Thoracic aorta (tissue), 2 donors: Measurements from ENCODE around the gene EMP3. TPM values are rescaled to one million over a fixed set of nuclear protein-coding genes. Genes with fewer than 3 reads are reported as not detected.

Source experiments
- ATAC-seq: fragments of 150-250 bp; one replicate; pipeline ENCODE4 v1.8.0; 2017; ENCODE audit warnings: low read depth; ENCODE audit not compliant: insufficient number of reproducible peaks, low FRiP score
- DNase-seq: peaks from one replicate; pipeline ENCODE4 v3.0.0-alpha.2; 2020; ENCODE audit warnings: low spot score
- H3K27ac ChIP-seq, 2 donors: fragments of 200-600 bp; sonication (generic); 1 replicate in 1 of 2; 2 replicates in 1 of 2; pipeline ENCODE4 v1.5.1; 2016; ENCODE audit warnings: mild to moderate bottlenecking in 2 of 2, moderate library complexity in 2 of 2
- H3K27me3 ChIP-seq: fragments of 200-600 bp; sonication (generic); replicated peaks from 2 replicates; pipeline ENCODE4 v1.6.0; 2016; ENCODE audit warnings: mild to moderate bottlenecking; ENCODE audit not compliant: insufficient read depth
- H3K36me3 ChIP-seq: fragments of 200-600 bp; sonication (generic); one replicate; pipeline ENCODE4 v1.5.1; 2016
- H3K4me1 ChIP-seq, 2 donors: fragments of 200-600 bp; sonication (generic); 1 replicate in 1 of 2; 2 replicates in 1 of 2; pipeline versions ENCODE4 v1.5.1 to v1.6.0; 2016; ENCODE audit warnings: low read depth in 2 of 2, mild to moderate bottlenecking in 1 of 2; ENCODE audit not compliant: control insufficient read depth in 1 of 2
- H3K4me3 ChIP-seq: fragments of 200-600 bp; sonication (generic); 2 replicates; pipeline ENCODE4 v1.5.1; 2016; ENCODE audit warnings: mild to moderate bottlenecking
- H3K9me3 ChIP-seq: fragments of 200-600 bp; sonication (generic); 2 replicates; pipeline ENCODE4 v1.5.1; 2016
- total RNA-seq, 2 donors: library from RNA; depleted of rRNA; stranded (reverse); fragments of >200 nt; gene quantifications; one replicate each; pipeline versions ENCODE4 v1.1.0 to v1.2.3, GENCODE V29; 2016
- TF ChIP-seq, protein P1 (sequence below): fragments of 200-600 bp; sonication (generic); IDR thresholded peaks from one replicate; pipeline ENCODE4 v1.5.1; 2019; ENCODE audit warnings: antibody characterized with exemption

The EMP3 gene
- total RNA-seq, 2 donors from 2014 or later = 61.7 to 95.7 TPM

DNA sequence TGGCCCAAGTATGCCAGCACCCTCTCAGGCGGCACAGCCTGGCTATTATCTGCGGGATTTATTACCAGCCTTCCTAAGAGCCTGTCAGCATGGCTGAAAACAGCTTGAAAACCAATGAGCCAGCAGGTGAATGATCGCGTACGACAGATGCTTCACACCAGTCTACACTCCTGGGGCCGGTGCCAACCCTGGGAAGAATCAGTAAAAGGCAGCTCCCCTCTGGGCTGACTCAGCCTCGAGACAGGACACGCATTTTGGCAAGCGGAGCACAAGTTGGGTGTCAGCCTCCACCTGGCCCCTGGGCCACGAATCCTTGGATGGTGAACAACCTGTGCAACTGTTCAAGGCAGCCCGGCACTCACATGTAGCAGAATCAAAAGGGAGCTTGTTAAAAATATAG lies 15.6 kb downstream of the EMP3 start:
- DNase-seq (no peak), ATAC-seq (no peak)
- Histone ChIP-seq H3K4me1 (no peaks in the 10 kb centered on the region), H3K9me3 (no peaks in the 10 kb centered on the region), H3K4me3 (no peak overlapping the region), H3K36me3 (no peaks in the 10 kb centered on the region), H3K27me3 (no peaks in the 10 kb centered on the region), H3K27ac (no peak overlapping the region)
- TF ChIP-seq, protein P1, sequence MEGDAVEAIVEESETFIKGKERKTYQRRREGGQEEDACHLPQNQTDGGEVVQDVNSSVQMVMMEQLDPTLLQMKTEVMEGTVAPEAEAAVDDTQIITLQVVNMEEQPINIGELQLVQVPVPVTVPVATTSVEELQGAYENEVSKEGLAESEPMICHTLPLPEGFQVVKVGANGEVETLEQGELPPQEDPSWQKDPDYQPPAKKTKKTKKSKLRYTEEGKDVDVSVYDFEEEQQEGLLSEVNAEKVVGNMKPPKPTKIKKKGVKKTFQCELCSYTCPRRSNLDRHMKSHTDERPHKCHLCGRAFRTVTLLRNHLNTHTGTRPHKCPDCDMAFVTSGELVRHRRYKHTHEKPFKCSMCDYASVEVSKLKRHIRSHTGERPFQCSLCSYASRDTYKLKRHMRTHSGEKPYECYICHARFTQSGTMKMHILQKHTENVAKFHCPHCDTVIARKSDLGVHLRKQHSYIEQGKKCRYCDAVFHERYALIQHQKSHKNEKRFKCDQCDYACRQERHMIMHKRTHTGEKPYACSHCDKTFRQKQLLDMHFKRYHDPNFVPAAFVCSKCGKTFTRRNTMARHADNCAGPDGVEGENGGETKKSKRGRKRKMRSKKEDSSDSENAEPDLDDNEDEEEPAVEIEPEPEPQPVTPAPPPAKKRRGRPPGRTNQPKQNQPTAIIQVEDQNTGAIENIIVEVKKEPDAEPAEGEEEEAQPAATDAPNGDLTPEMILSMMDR = no peak

DNA sequence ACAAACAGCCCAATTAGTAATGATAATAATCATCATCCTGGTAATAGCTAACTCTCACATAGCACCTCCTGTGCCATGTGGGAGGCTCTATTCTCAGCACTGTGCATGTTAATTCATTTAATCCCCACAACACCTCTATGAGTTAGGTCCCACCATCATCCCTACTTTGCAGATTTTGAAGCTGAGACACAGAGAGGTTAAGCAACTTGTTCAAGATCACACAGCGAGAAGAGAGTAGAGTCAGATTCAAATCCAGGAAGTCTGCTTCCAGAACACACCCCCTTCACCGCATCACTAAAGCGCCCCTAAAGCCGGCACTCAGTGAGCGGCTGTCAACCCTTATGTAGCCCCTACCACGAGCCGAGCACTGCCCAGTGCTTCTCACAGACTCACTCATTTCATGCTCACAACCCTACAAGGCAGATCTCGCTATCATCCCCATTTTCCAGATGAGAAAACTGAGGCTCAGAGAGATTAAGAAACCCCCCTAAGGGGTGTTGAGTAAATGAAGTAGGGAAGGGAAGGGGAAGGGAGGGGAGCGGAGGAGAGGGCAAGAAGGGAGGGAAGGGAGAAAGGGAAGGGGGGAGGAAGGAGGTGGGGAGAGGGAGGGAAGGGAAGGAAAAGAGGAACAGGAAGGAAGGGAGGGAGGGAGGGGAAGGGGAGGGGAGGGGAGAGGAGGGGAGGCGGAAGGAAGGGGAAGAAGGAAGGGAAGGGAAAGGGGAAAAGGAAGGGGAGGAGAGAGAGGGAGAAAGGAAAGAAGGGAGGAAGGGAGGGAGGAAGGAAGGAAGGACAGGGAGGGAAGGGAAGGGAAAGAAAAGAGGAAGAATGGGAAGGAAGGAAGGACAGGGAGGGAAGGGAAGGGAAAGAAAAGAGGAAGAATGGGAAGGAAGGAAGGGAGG lies 16.4 kb downstream of the EMP3 start:
- no peaks in the 10 kb centered on the region for H3K36me3 ChIP-seq
- H3K27me3 ChIP-seq = no peaks in the 10 kb centered on the region
- no peaks in the 10 kb centered on the region for H3K4me1 ChIP-seq
- H3K4me3 ChIP-seq = no peak overlapping the region
- H3K27ac ChIP-seq = no peak overlapping the region
- DNase-seq (no peak), ATAC-seq (no peak)
- TF ChIP-seq, protein P1 = no peak
- no peaks in the 10 kb centered on the region for H3K9me3 ChIP-seq

DNA sequence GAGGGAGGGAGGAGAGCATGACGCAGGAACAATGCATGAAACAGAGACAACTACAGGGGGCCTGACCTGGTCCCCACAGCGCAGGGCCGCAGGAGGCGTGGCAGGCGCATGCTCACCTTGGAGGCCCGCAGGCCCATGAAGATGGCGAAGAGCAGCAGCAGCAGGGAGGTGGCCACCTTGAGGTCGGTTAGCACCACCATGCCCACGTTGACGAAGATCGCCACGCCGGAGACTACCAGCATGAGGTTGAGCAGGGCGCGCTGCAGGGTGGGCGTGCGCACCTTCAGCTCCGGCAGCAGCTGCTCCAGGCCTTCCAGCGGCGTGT lies 17.0 kb downstream of the EMP3 start:
- TF ChIP-seq, protein P1 = no peak
- Histone ChIP-seq H3K27ac (no peak overlapping the region), H3K4me3 (no peak overlapping the region), H3K4me1 (no peaks in the 10 kb centered on the region), H3K27me3 (no peaks in the 10 kb centered on the region), H3K36me3 (no peaks in the 10 kb centered on the region), H3K9me3 (no peaks in the 10 kb centered on the region)
- no peak for ATAC-seq
- DNase-seq = no peak

DNA sequence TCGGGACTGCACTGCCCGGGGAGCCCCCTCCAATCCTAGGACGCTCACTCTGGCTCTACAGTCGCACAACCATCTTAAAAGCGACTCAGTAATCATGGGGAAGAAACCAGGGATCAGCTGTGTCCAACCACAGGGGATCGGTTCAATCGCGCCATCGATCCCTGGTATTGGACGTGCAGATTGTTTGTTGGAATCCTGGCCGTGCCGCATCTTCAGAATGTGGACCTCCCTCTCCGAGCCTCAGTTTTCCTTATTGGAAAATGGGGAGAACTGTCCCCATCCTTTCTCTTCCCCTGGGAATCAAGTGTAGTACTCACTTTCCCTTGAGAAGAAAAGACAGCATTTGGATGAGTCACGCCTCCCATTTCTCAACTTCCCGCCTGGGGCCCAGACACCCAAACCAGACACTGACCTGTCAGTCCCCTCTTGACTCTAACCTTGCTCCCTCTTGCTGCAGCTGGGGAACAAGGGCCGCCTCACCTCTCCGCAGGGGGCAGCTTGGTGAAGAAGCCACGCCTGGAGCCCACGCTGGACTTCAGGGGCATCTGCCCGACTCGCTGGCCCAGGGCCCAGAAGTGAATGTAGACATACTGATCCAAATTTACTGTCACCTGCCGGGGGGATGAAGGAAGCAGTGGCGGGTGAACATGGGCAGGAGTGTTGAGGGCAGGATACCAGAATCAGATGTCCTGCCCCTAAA lies 17.6 kb downstream of the EMP3 start:
- Histone ChIP-seq H3K27ac (no peak overlapping the region), H3K36me3 (no peaks in the 10 kb centered on the region), H3K4me3 (no peak overlapping the region), H3K4me1 (no peaks in the 10 kb centered on the region), H3K9me3 (no peaks in the 10 kb centered on the region), H3K27me3 (no peaks in the 10 kb centered on the region)
- TF ChIP-seq, protein P1 = no peak
- ATAC-seq (no peak), DNase-seq (no peak)

DNA sequence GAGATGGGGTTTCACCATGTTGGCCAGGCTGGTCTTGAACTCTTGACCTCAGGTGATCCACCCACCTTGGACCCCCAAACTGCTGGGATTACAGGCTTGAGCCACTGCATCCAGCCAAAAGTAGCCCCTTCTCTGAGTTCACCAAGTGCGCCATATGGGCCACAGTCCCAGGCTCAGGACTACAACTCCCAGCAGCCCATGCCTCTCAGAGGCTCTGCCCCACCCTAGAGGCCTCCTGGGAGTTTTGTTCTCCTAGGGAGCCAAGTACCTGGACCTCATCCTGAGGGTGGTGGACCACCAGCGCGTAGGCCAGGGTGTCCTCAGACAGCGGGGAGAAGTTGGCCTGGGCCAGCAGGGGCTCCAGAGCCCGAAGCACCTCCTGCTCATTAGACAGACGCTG lies 19.5 kb downstream of the EMP3 start:
- Histone ChIP-seq H3K36me3 (no peaks in the 10 kb centered on the region), H3K9me3 (no peaks in the 10 kb centered on the region), H3K27me3 (no peaks in the 10 kb centered on the region), H3K4me1 (no peaks in the 10 kb centered on the region), H3K27ac (no peak overlapping the region), H3K4me3 (no peak overlapping the region)
- no peak for ATAC-seq
- TF ChIP-seq, protein P1 = no peak
- no peak for DNase-seq
